Measurements from ENCODE around the gene WDFY4. TPM values are rescaled to one million over a fixed set of nuclear protein-coding genes. Genes with fewer than 3 reads are reported as not detected.

Gene WDFY4
- polyA plus RNA-seq, 1 donor (not counting 4 experiments of a cell fraction or from before 2014, with no cell fraction given): 0.04 TPM

DNA sequence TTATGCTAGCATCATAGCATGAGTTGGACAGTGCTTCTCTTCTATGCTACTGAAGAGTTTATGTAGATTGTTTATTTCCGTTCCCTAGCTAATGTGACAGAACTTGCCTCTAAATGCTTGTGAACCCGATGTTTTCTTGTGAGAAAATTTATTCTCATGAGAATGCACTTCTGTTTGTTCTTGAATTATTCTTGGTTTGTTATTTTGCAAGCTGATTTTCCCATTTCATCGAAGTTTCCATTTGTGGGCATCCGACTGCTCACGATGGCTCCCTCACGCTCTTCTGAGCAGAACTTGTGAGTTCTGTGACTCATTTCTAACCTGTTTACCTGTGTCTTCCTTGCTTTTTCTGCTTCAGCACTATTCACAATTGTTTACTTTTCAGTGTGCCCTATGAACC is 59.9 kb downstream of the WDFY4 start:
- H2AFZ ChIP-seq (ENCODE audit: control insufficient read depth, low read length): no peak overlapping the region
- H3K9me1 ChIP-seq (ENCODE audit: control insufficient read depth, extremely low read depth, insufficient read depth, low read length): no peaks in the 10 kb centered on the region
- H4K20me1 ChIP-seq (ENCODE audit: control insufficient read depth, extremely low read depth, insufficient read depth, low read length): no peaks in the 10 kb centered on the region
- H3K27ac ChIP-seq (ENCODE audit: control insufficient read depth, insufficient read depth, low read length): no peak overlapping the region
- peaks cover 3% of the 10 kb centered on the region for H3K27me3 ChIP-seq (ENCODE audit: control insufficient read depth, extremely low read depth, insufficient read depth, low read length)
- no peak overlapping the region for H3K4me2 ChIP-seq (ENCODE audit: control insufficient read depth, extremely low read depth, insufficient read depth, low read depth, low read length)
- no peak overlapping the region for H3K9ac ChIP-seq (ENCODE audit: control insufficient read depth, extremely low read depth, insufficient read depth, low read length)
- H3K4me3 ChIP-seq (ENCODE audit: control insufficient read depth in 2 of 3, extremely low read depth in 1 of 3, insufficient read depth in 2 of 3, low read depth in 1 of 3, low read length in 3 of 3): no peak overlapping the region
- dilution Hi-C loops (cut with MboI; ENCODE audit: extremely low pct_ligation_motif_present, low sequenced_read_pairs): no loop called here
- FAIRE-seq: no peak
- H3K9me3 ChIP-seq (ENCODE audit: control insufficient read depth, low read depth, low read length): no peaks in the 10 kb centered on the region
- H3K79me2 ChIP-seq (ENCODE audit: control insufficient read depth, insufficient read depth, low read length): no peaks in the 10 kb centered on the region
- H3K4me1 ChIP-seq (ENCODE audit: control insufficient read depth, extremely low read depth, insufficient read depth, low read length): no peaks in the 10 kb centered on the region
- H3K36me3 ChIP-seq (ENCODE audit: control insufficient read depth in 2 of 2, extremely low read depth in 1 of 2, insufficient read depth in 2 of 2, low read length in 2 of 2): no peaks in the 10 kb centered on the region
- TF ChIP-seq, protein P1, sequence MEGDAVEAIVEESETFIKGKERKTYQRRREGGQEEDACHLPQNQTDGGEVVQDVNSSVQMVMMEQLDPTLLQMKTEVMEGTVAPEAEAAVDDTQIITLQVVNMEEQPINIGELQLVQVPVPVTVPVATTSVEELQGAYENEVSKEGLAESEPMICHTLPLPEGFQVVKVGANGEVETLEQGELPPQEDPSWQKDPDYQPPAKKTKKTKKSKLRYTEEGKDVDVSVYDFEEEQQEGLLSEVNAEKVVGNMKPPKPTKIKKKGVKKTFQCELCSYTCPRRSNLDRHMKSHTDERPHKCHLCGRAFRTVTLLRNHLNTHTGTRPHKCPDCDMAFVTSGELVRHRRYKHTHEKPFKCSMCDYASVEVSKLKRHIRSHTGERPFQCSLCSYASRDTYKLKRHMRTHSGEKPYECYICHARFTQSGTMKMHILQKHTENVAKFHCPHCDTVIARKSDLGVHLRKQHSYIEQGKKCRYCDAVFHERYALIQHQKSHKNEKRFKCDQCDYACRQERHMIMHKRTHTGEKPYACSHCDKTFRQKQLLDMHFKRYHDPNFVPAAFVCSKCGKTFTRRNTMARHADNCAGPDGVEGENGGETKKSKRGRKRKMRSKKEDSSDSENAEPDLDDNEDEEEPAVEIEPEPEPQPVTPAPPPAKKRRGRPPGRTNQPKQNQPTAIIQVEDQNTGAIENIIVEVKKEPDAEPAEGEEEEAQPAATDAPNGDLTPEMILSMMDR (optimal IDR thresholded peaks at IDR 0.05 in 1 of 3, IDR thresholded peaks at IDR 0.05 in 1 of 3, conservative IDR thresholded peaks at IDR 0.05 in 1 of 3; ENCODE audit: extremely low read depth in 1 of 3, insufficient read depth in 2 of 3, low read length in 3 of 3): no peak
- TF ChIP-seq EZH2 (IDR thresholded peaks at IDR 0.05; ENCODE audit: low read length): no peak
- no peak for DNase-seq (ENCODE audit: low read depth, low spot score)

DNA sequence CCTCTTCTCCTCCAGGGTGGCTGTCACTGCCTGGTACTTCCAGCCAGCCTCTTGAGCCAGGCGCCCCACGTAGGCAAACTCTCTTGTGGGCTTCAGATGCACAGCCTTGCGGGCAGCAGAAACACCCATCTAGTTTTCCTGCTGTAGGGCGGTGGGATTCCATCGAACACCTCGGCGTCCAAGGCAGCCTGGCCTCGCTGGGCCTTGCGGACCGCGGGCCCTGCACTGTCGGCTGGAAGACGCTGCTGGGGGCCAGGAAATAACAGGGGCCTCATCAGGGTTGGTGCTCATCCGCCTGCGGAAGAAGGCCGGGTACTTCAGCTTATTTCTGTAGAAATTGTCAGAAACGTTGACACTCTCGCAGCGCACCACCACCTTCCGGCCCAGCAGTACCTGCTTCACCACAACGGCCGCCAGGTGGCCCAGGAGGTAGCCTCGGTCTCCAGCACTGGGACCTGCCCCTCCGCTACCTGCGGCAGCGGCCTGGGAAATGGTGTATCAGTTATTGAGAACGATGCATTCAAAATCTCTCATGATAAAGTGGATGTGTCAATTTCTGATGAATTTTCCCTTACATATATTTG is 61.1 kb downstream of the WDFY4 start:
- no peaks in the 10 kb centered on the region for H3K9me3 ChIP-seq (ENCODE audit: control insufficient read depth, low read depth, low read length)
- no peak overlapping the region for H3K9ac ChIP-seq (ENCODE audit: control insufficient read depth, extremely low read depth, insufficient read depth, low read length)
- H3K4me3 ChIP-seq (ENCODE audit: control insufficient read depth in 2 of 3, extremely low read depth in 1 of 3, insufficient read depth in 2 of 3, low read depth in 1 of 3, low read length in 3 of 3): no peak overlapping the region
- no peaks in the 10 kb centered on the region for H3K9me1 ChIP-seq (ENCODE audit: control insufficient read depth, extremely low read depth, insufficient read depth, low read length)
- DNase-seq (ENCODE audit: low read depth, low spot score) (no peak), FAIRE-seq (no peak)
- no peaks in the 10 kb centered on the region for H3K4me1 ChIP-seq (ENCODE audit: control insufficient read depth, extremely low read depth, insufficient read depth, low read length)
- H3K27ac ChIP-seq (ENCODE audit: control insufficient read depth, insufficient read depth, low read length): no peak overlapping the region
- H2AFZ ChIP-seq (ENCODE audit: control insufficient read depth, low read length): no peak overlapping the region
- TF ChIP-seq EZH2 (IDR thresholded peaks at IDR 0.05; ENCODE audit: low read length): no peak
- TF ChIP-seq, protein P1 (optimal IDR thresholded peaks at IDR 0.05 in 1 of 3, IDR thresholded peaks at IDR 0.05 in 1 of 3, conservative IDR thresholded peaks at IDR 0.05 in 1 of 3; ENCODE audit: extremely low read depth in 1 of 3, insufficient read depth in 2 of 3, low read length in 3 of 3): peak in 2 of 3 experiments; percentile 31 to 50
- no peaks in the 10 kb centered on the region for H3K79me2 ChIP-seq (ENCODE audit: control insufficient read depth, insufficient read depth, low read length)
- no peak overlapping the region for H3K4me2 ChIP-seq (ENCODE audit: control insufficient read depth, extremely low read depth, insufficient read depth, low read depth, low read length)
- H3K36me3 ChIP-seq (ENCODE audit: control insufficient read depth in 2 of 2, extremely low read depth in 1 of 2, insufficient read depth in 2 of 2, low read length in 2 of 2): no peaks in the 10 kb centered on the region
- dilution Hi-C loops (cut with MboI; ENCODE audit: extremely low pct_ligation_motif_present, low sequenced_read_pairs): no loop called here
- peaks cover 3% of the 10 kb centered on the region for H3K27me3 ChIP-seq (ENCODE audit: control insufficient read depth, extremely low read depth, insufficient read depth, low read length)
- no peaks in the 10 kb centered on the region for H4K20me1 ChIP-seq (ENCODE audit: control insufficient read depth, extremely low read depth, insufficient read depth, low read length)

All from keratinocyte (primary cell).